ENCODE data around the gene PCDHGB2.
A peak's percentile ranks its signal among the peaks of the same experiment; 100 is the strongest.
"Not testable (repeated sequence)": the region's sequence is repeated elsewhere in the genome, so short reads cannot be mapped to it uniquely, and the experiment has no call there.

Gene PCDHGB2

DNA sequence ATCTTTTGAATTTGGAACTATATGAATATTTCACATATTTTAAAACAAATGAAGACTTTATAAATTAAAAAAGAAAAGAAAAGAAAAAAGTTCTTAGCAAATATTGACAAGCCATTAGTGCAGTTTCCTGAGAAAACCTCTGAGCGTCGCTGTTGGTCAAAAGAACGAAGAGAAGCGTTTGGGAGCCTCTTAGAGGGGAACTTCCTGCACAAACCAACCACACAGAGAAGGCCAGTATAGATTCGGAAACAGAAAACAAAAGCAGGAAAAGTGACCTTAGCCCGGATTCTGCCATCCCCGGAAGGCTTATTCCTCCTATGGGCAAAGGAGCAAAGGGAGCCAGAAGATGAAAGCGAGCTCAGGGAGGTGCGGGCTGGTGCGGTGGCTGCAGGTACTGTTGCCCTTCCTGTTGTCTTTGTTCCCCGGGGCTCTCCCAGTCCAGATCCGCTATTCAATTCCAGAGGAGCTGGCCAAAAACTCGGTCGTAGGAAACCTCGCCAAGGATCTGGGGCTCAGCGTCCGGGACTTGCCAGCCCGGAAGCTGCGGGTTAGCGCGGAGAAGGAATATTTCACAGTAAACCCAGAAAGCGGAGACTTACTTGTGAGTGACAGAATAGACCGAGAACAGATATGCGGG lies at the start of gene PCDHGB2:
TSS of gene PCDHGB2 (plus strand) at position 205 of the 637 bp plus-strand sequence. CDS start at position 347, 142 bp downstream.
- DNase-seq (ENCODE audit: low spot score): no peak

DNA sequence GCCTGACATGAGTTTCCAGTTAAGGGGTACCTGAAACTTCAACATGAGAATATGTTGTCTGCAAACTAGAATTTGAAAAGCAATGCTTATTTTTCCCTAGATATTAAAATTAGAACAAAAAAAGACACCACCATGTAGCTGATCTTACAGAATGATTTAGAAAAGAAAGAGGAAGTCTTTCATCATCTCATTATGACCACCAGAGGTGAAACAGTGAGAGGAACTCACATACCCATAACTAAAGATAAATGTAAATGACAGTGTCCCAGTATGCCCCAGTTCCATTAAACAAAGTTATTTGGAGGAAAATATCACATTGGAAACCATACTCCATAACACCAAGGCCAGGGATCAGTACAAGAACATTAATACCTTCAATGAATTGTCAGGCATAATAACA lies 46.1 kb upstream of the PCDHGB2 start:
- DNase-seq (ENCODE audit: low spot score) (no peak), FAIRE-seq (no peak)

More for the DNA sequence above, at the start of gene PCDHGB2:
- no peak for FAIRE-seq

DNA sequence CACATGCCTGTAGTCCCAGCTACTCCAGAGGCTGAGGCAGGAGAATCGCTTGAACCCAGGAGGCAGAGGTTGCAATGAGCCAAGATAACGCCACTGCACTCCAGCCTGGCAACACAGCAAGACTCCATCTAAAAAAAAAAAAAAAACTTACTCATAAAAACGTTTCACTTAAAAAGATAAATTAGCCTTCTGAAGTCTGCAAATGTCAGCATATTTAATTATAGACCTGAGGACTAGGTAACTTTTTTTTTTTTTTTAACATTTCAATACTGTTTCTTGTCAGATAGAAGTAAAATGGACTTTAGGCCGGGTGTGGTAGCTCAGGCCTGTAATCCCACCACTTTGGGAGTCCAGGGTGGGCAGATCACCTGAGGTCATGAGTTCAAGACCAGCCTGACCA lies 42.8 kb upstream of the PCDHGB2 start:
- DNase-seq (ENCODE audit: low spot score); FAIRE-seq: not testable (repeated sequence)

DNA sequence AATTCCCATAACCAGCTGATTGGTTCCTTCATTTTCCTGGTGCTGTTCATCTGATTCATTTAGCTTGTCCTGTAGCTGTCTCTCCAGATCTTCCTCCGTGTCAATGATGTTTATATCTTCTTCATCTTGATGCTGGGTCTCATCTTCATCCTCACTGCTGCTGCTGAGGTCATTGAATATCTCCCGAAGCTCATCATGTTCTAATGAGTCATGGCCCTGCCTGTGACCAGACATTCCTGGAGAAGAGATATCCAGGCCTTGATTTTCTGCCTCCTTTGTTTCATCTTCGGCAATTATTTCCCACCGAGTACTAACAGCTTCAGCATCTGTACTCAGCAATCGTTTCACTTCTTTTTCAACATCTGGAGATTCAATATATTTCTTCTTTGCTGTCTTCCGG lies 40.6 kb upstream of the PCDHGB2 start:
- DNase-seq (ENCODE audit: low spot score) (no peak), FAIRE-seq (no peak)

DNA sequence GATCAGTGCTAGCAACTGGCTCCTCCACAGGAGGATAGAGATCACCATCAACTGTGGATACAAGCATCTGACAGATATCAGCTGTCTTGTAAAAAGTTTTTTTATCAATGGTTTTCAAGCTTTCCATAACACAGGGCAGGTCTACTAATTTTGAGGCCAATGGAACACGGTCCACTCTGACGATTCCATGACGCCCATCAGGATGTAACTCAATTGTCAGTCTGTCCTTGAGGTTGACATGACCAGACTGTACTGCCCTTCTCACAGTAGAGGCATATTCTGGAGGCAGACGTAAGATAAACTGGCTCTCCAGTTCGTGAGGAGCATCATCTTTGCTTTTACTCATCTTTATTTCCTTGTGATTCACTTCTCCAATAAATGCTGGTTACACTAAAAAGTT lies 40.1 kb upstream of the PCDHGB2 start:
- FAIRE-seq: no peak
- no peak for DNase-seq (ENCODE audit: low spot score)

DNA sequence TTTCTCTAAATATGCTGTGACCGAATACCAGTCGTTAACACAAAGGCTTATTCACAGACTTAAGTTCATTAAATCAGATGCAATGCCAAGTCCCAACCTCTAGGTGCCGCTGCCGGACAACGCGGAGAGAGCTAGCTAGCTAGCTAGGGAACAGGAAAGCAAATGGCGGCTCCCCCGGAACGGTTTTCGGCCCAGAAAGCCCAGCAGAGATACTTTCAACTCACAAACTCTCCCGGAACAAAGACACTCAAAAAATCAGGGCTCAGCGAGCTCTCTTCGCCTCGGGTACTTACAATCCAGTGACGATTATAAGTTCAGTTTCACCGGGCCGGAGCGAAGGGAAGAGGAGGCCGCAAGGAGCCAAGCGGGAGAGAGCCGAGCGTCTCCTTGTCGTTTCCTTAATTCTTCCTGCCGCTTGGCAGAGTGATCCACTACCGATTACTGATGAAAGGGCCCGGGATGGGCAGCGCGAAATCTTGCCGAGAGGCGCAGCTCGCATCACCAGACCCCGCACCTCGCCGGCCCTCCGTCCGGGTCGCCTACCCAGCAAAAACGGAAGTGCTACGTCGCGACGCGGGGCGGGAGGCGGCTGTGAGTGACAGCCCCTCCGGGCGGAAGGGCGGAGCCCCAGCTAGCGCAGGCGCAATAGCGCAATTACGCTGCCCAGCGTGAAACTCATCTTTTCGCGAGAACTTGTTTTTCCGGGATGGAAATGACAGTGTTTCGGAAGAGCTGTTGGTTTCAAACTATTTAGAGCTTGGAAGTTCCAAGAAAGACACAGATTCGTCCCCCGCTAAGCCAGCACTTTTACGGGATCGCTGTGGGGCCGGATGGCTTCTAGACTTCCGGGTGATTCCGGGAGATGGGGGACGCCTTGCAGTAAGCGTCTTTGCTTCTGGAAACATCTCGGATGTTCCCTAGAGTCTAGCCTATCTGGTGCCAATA lies 39.3 kb upstream of the PCDHGB2 start, which contains the start of gene TAF7:
TSS of gene TAF7 (minus strand) at position 560 of the 945 bp plus-strand sequence. CDS start 740 bp downstream, outside the sequence.
- FAIRE-seq (no peak), DNase-seq (ENCODE audit: low spot score) (peak; percentile 91)

DNA sequence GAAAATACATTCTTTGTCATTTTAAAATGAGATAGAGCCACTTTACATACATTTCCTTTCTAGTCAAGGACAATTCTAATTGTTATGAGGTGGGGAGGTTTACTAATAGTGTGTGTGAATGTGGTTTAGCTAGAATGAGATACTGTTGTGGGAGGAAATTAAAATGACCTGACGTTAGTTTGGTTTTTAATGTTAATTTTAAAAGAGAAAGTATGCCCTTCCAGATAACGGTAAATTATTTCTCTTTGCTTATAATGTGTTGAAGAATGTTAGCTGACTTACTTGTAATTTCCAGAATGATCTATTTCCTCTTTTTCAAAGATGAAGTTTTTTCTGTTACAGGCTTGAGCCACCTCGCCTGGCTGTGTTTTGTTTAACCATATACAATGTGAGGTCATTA lies 37.5 kb upstream of the PCDHGB2 start:
- DNase-seq (ENCODE audit: low spot score): no peak
- FAIRE-seq: no peak

DNA sequence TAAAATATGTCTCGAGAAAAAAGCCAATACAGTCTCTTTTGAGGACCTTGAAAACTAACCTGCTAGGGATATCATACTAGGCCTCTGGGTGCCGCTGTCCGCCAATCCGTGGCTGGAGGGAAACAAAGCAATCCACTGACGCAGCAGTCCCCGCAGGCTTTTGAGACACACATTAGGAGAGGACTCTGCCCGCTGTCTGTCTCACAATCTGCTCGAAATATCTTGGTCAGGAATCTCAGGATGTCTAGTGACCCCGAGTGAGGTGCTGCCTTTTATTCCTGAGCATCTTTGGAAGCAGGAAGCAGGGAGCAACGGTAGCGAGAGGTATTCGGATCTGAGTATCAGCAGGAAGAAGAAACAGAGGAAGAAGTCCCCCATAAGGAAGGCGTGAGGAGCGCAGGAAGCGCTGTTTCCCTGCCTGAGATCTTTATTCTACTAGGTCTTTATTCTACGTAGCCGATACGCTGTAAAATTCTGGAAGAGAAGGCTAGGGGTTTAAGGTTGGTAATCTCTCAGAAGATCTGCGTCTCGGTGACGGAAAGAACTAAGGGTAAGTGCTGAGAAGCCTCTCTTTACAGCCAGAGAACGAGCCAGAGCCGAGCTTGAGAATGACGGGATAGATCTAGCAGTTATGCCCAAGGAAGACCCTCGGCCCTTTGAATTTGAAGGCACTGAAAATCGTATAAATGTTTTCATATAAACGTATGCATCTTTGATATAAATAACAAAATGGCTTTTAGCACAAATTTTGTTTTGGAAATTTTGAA lies 33.5 kb upstream of the PCDHGB2 start:
- FAIRE-seq: no peak
- DNase-seq (ENCODE audit: low spot score): peak; percentile 61

DNA sequence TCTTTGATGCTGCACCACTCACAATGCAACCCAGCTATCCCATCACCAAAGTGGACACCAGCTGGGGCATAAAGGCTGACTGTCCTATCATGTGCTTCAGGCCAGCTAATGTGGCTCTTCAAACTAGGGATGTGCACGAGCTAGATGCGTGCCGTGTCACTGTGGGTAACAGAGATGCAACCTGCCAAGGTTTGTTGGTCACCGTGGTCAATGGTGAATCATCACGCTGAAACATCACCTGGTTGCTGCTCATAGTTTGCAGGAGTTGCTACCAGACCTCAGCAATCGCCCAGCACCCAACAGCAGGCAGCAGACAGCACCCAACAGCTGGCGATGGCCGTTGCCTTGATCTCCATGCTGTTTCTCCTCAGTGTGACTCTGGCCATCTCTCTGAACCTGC lies 31.6 kb upstream of the PCDHGB2 start:
- FAIRE-seq (no peak), DNase-seq (ENCODE audit: low spot score) (no peak)

DNA sequence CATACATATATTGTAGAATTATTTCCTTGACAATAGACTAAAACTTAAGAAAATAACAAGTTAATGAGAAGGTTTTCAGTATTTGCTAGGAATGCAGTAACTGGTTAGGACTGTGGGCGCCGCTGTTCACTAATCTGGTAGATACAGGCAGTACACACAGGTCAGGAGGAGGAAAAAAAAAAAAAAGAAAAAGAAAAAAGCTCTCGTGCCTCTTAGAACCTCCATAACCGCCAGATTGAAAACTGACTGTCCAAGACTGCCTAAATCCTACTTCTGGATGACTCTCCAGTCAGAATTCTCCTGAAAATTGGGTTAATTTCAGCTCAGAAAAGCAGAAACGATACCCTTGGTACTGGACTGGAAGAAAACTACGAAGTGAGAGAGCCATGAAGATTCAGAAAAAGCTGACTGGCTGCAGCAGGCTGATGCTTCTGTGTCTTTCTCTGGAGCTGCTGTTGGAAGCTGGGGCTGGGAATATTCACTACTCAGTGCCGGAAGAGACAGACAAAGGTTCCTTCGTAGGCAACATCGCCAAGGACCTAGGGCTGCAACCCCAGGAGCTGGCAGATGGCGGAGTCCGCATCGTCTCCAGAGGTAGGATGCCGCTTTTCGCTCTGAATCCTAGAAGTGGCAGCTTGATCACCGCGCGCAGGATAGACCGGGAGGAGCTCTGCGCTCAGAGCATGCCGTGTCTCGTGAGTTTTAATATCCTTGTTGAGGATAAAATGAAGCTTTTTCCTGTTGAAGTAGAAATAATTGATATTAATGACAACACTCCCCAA lies 29.3 kb upstream of the PCDHGB2 start, which contains the start of gene PCDHGA1:
TSS of gene PCDHGA1 (plus strand) at position 216 of the 782 bp plus-strand sequence.
- FAIRE-seq (no peak), DNase-seq (ENCODE audit: low spot score) (no peak)

DNA sequence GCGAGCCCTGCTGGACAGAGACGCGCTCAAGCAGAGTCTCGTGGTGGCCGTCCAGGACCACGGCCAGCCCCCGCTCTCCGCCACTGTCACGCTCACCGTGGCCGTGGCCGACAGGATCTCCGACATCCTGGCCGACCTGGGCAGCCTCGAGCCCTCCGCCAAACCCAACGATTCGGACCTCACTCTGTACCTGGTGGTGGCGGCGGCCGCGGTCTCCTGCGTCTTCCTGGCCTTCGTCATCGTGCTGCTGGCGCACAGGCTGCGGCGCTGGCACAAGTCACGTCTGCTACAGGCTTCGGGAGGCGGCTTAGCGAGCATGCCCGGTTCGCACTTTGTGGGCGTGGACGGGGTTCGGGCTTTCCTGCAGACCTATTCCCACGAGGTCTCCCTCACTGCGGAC lies 27.2 kb upstream of the PCDHGB2 start:
- DNase-seq (ENCODE audit: low spot score); FAIRE-seq: not testable (repeated sequence)

DNA sequence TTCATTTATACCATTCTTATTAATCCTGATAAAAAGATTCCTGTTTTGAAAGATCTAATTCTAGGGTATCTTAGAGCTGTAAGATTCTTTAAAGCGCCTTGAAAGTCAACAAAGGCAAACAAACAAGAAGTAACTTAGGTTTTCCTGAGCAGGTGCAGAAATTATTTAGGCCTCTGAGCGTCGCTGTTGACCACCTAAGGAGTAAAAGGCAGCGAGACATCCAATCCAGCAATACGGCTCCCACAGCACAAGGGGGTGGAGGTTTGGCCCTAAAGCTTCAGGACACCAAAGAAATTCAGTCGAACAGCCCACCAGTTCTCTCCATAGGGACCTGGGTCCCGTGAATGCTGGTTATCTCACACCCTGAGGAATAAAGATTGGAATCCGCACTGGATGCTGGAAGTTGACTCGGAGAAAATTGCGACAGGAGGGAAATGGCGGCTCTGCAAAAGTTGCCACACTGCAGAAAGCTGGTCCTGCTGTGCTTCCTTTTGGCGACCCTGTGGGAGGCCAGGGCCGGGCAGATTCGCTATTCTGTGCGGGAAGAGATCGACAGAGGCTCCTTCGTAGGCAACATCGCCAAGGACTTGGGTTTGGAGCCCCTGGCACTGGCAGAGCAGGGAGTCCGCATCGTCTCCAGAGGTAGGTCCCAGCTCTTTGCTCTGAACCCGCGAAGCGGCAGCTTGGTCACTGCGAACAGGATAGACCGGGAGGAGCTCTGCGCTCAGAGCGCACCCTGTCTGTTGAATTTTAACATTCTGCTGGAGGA lies 21.1 kb upstream of the PCDHGB2 start, which contains the start of gene PCDHGA2:
TSS of gene PCDHGA2 (plus strand) at position 223 of the 769 bp plus-strand sequence.
- no peak for FAIRE-seq
- peak; percentile 12 for DNase-seq (ENCODE audit: low spot score)

DNA sequence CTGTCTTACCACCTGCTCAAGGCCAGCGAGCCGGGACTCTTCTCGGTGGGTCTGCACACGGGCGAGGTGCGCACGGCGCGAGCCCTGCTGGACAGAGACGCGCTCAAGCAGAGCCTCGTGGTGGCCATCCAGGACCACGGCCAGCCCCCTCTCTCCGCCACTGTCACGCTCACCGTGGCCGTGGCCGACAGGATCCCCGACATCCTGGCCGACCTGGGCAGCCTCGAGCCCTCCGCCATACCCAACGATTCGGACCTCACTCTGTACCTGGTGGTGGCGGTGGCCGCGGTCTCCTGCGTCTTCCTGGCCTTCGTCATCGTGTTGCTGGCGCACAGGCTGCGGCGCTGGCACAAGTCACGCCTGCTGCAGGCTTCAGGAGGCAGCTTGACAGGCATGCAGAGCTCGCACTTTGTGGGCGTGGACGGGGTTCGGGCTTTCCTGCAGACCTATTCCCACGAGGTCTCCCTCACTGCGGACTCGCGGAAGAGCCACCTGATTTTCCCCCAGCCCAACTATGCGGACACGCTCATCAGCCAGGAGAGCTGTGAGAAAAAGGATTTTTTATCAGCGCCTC lies 18.9 kb upstream of the PCDHGB2 start:
- DNase-seq (ENCODE audit: low spot score); FAIRE-seq: not testable (repeated sequence)

DNA sequence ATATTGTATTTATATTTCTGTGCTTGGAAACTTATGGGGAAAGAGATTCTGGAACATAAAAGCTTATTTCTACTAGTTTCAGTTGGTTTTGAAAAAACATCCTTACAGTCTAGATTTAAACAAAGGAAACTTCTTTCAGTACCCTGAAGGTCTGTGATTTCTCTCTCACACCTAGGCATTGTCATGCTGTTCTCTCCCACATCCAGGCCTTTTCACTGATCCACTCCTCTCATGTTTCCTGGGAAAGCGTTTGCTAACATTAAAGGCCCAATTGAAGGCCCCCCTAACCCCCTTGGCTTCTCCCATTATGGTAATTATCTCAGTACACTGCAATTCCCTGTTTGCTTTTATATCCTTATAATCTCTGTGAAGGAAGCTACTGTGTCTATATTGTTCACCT lies 17.0 kb upstream of the PCDHGB2 start:
- FAIRE-seq (no peak), DNase-seq (ENCODE audit: low spot score) (no peak)

DNA sequence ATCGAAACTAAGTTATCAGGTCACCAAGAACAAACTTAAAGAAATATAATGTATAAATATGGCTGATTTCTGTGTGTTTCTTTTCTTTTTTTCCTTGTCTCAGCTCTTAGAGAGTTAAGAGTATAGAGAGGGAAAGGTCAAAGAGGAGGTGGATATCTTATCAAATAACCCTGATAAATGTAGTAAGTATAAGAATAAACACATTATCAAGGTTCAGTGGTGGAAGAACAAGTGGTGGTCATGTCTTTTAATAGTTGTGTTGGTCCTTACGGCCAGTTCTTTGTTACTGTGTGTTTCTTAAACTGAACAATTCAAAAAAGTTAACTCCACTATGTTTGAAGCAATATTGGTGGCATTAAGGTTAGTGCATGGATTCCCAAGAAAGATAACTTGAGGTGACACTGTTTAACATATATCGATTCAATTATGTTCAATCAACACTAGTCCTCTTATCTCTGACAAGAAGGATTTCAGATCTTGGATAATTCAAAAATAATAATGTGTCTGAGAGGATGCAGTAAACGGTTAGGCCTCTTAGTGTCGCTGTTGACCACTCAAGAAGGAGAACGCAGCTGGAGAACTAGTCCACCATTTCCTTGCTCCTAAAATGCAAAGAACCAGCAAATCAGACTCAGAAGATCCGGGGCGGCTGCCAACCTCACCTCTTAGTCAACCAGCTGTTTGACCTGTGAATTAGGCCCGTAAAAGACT lies 16.4 kb upstream of the PCDHGB2 start, which contains the start of gene PCDHGA3:
TSS of gene PCDHGA3 (plus strand) at position 588 of the 711 bp plus-strand sequence. CDS start 205 bp downstream, outside the sequence.
- no peak for DNase-seq (ENCODE audit: low spot score)

DNA sequence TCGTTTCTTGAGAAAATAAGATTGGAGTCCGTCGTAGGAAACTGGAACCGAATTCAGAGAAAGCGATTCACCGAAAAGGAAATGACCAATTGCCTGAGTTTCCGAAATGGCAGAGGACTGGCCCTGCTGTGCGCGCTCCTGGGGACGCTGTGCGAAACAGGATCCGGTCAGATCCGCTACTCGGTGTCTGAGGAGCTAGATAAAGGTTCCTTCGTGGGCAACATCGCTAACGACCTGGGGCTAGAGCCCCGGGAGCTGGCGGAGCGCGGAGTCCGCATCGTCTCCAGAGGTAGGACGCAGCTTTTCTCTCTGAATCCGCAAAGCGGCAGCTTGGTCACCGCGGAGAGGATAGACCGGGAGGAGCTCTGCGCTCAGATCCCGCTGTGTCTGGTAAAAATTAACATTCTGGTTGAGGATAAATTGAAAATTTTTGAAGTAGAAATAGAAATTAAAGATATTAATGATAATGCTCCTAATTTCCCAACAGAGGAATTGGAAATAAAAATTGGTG lies 15.8 kb upstream of the PCDHGB2 start:
- DNase-seq (ENCODE audit: low spot score) (no peak), FAIRE-seq (no peak)

More for the DNA sequence above, 16.4 kb upstream of the PCDHGB2 start, which contains the start of gene PCDHGA3:
- FAIRE-seq: no peak

DNA sequence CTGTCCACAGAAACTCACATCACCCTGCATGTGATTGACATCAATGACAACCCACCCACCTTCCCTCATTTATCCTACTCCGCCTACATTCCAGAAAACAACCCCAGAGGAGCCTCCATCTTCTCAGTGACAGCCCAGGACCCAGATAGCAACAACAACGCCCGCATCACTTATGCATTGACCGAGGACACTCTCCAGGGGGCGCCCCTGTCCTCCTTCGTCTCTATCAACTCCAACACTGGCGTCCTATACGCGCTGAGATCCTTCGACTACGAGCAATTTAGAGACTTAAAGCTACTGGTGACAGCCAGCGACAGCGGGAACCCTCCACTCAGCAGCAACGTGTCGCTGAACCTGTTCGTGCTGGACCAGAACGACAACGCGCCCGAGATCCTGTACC lies 14.5 kb upstream of the PCDHGB2 start:
- FAIRE-seq (no peak), DNase-seq (ENCODE audit: low spot score) (no peak)

DNA sequence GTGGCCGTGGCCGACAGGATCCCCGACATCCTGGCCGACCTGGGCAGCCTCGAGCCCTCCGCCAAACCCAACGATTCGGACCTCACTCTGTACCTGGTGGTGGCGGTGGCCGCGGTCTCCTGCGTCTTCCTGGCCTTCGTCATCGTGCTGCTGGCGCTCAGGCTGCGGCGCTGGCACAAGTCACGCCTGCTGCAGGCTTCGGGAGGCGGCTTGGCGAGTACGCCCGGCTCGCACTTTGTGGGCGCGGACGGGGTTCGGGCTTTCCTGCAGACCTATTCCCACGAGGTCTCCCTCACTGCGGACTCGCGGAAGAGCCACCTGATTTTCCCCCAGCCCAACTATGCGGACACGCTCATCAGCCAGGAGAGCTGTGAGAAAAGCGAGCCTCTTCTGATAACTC lies 13.8 kb upstream of the PCDHGB2 start:
- DNase-seq (ENCODE audit: low spot score); FAIRE-seq: not testable (repeated sequence)

Measured in urothelium cell line (cell line).